GM13976 (cell line): ENCODE data around the gene C8A.

ENCODE experiments used
- DNase-seq: peaks from one replicate; pipeline ENCODE4 v3.0.0; 2012; ENCODE audit warnings: low spot score
- CTCF ChIP-seq: IDR thresholded peaks from 2 replicates; pipeline ENCODE4 v1.5.1; 2012; ENCODE audit warnings: borderline replicate concordance, mild to moderate bottlenecking; ENCODE audit not compliant: insufficient read depth; ENCODE audit errors: extremely low read depth, missing control alignments, control extremely low read depth
- in situ Hi-C: fragments of 300-500 bp; cut with MboI; formaldehyde crosslinking; loops from one replicate; pipeline ENCODE4 v1.12.0; 2022; ENCODE audit warnings: low sequenced_read_pairs, mixed read lengths, inconsistent platforms; ENCODE audit not compliant: unreplicated experiment

Gene C8A

GRCh38 chr1:56881417-56881816 lies 26.8 kb downstream of the C8A start:
- TF ChIP-seq CTCF, result no peak
- in situ Hi-C loops, result no loop called here
- no peak for DNase-seq

- TF ChIP-seq CTCF, result no peak
- DNase-seq, result no peak
Measured at GRCh38 chr1:56890229-56890628, 35.6 kb downstream of the C8A start.

GRCh38 chr1:56894014-56894413 lies 39.4 kb downstream of the C8A start:
- in situ Hi-C loops, result no loop called here
- no peak for TF ChIP-seq CTCF
- DNase-seq, result no peak

More at GRCh38 chr1:56890229-56890628, 35.6 kb downstream of the C8A start:
- in situ Hi-C loops, result no loop called here

GRCh38 chr1:56897150-56898004 lies 42.8 kb downstream of the C8A start:
- in situ Hi-C loops, result no loop called here
- TF ChIP-seq CTCF, result no peak
- DNase-seq, result no peak

- TF ChIP-seq CTCF, result no peak
- in situ Hi-C loops, result no loop called here
Measured at GRCh38 chr1:56898005-56898373, 43.4 kb downstream of the C8A start.

GRCh38 chr1:56898879-56899278 lies 44.3 kb downstream of the C8A start:
- no peak for TF ChIP-seq CTCF
- no peak for DNase-seq
- in situ Hi-C loops, result no loop called here

More at GRCh38 chr1:56898005-56898373, 43.4 kb downstream of the C8A start:
- DNase-seq, result no peak
